ENCODE data around the gene KRTAP12-4.

KRTAP12-4 gene

DNA sequence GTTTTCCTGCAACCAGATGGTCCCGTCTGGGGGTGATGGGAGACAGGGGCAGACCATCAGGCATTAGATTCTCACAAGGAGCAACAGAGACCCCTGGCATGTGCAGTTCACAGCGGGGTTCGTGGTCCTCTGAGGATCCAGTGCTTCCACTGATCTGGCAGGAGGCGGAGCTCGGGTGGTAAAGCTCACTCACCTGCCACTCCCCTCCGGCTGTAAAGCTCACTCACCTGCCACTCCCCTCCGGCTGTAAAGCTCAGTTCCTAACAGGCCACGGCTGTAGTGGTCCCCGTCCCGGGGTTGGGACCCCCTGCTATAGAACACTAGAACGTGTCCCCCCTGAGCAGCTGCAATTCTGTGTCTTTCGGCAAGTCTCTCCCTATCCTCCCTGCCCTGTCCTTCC, 47.1 kb upstream of the KRTAP12-4 start:
- Histone ChIP-seq H3K4me2 (ENCODE audit: low read length) (no peak overlapping the region), H3K36me3 (ENCODE audit: control insufficient read depth, insufficient read depth, low read length) (no peaks in the 10 kb centered on the region), H3K27me3 (ENCODE audit: control insufficient read depth, insufficient read depth, low read length) (no peaks in the 10 kb centered on the region), H3K9me3 (ENCODE audit: control insufficient read depth, low read length) (no peaks in the 10 kb centered on the region), H2AFZ (no peak overlapping the region), H3K9ac (no peak overlapping the region), H3K27ac (no peak overlapping the region), H3K4me1 (no peaks in the 10 kb centered on the region), H3K4me3 (ENCODE audit: low read depth, low read length) (no peak overlapping the region), H3K79me2 (no peaks in the 10 kb centered on the region)
- TF ChIP-seq, protein P1, sequence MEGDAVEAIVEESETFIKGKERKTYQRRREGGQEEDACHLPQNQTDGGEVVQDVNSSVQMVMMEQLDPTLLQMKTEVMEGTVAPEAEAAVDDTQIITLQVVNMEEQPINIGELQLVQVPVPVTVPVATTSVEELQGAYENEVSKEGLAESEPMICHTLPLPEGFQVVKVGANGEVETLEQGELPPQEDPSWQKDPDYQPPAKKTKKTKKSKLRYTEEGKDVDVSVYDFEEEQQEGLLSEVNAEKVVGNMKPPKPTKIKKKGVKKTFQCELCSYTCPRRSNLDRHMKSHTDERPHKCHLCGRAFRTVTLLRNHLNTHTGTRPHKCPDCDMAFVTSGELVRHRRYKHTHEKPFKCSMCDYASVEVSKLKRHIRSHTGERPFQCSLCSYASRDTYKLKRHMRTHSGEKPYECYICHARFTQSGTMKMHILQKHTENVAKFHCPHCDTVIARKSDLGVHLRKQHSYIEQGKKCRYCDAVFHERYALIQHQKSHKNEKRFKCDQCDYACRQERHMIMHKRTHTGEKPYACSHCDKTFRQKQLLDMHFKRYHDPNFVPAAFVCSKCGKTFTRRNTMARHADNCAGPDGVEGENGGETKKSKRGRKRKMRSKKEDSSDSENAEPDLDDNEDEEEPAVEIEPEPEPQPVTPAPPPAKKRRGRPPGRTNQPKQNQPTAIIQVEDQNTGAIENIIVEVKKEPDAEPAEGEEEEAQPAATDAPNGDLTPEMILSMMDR (IDR thresholded peaks at IDR 0.05), result no peak

DNA sequence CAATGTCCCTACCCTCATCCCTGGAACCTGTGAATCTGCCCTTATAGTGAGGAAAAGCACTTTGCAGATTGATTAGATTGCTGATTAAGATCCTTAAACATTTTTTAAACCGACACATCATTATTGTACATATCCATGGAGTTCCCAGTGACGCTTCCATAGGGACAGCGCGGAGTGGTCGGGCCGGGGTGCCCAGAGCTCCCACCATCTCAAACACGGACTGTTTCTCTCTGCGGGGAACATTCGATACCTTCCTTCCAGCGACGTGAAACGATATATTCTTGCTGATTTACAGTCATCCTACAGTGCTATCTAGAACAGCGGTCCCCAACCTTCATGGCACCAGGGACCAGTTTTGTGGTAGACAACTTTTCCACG, 46.6 kb upstream of the KRTAP12-4 start:
- no peak overlapping the region for H3K4me3 ChIP-seq (ENCODE audit: low read depth, low read length)
- no peak overlapping the region for H3K27ac ChIP-seq
- H3K79me2 ChIP-seq, result no peaks in the 10 kb centered on the region
- no peak overlapping the region for H3K4me2 ChIP-seq (ENCODE audit: low read length)
- H3K9ac ChIP-seq, result no peak overlapping the region
- no peaks in the 10 kb centered on the region for H3K36me3 ChIP-seq (ENCODE audit: control insufficient read depth, insufficient read depth, low read length)
- H3K9me3 ChIP-seq (ENCODE audit: control insufficient read depth, low read length), result no peaks in the 10 kb centered on the region
- H3K4me1 ChIP-seq, result no peaks in the 10 kb centered on the region
- H3K27me3 ChIP-seq (ENCODE audit: control insufficient read depth, insufficient read depth, low read length), result no peaks in the 10 kb centered on the region
- no peak overlapping the region for H2AFZ ChIP-seq
- TF ChIP-seq, protein P1 (IDR thresholded peaks at IDR 0.05), result no peak

- Histone ChIP-seq H3K9me3 (ENCODE audit: control insufficient read depth, low read length) (no peaks in the 10 kb centered on the region), H3K9ac (no peak overlapping the region), H3K27ac (no peak overlapping the region), H3K36me3 (ENCODE audit: control insufficient read depth, insufficient read depth, low read length) (no peaks in the 10 kb centered on the region), H3K4me1 (no peaks in the 10 kb centered on the region), H3K4me2 (ENCODE audit: low read length) (no peak overlapping the region), H2AFZ (no peak overlapping the region), H3K79me2 (no peaks in the 10 kb centered on the region), H3K27me3 (ENCODE audit: control insufficient read depth, insufficient read depth, low read length) (no peaks in the 10 kb centered on the region), H3K4me3 (ENCODE audit: low read depth, low read length) (no peak overlapping the region)
- TF ChIP-seq, protein P1 (IDR thresholded peaks at IDR 0.05), result no peak
Observed at GRCh38 chr21:44700101-44701022, 45.9 kb upstream of the KRTAP12-4 start.

DNA sequence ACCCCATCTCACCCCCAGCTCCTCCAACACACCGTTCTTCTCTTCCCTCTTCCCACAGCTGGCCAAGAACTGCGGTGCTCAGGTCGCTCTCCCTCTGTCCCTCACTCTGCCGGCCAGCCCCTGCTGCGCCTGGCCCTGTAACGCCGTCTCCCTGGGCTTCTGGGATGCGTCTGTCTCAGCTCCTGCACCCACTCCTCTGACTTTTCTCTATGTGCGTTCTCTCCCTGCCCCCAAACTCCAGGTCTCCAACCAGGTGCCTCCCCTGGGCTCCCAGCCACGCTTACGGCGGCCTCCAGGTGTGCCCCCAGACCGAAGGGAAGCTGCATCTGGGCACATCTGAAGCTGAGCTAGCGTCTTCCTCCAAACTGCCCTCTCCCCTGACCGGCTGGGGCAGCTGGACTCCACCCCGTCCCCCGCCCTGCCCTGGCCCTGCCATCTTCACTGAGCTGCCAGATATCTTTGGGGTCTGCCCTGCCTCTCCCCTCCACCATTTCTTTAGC, 45.1 kb upstream of the KRTAP12-4 start:
- TF ChIP-seq, protein P1 (IDR thresholded peaks at IDR 0.05), result no peak
- H3K9ac ChIP-seq, result no peak overlapping the region
- H3K36me3 ChIP-seq (ENCODE audit: control insufficient read depth, insufficient read depth, low read length), result no peaks in the 10 kb centered on the region
- no peak overlapping the region for H3K4me2 ChIP-seq (ENCODE audit: low read length)
- no peaks in the 10 kb centered on the region for H3K27me3 ChIP-seq (ENCODE audit: control insufficient read depth, insufficient read depth, low read length)
- no peaks in the 10 kb centered on the region for H3K4me1 ChIP-seq
- no peaks in the 10 kb centered on the region for H3K79me2 ChIP-seq
- H2AFZ ChIP-seq, result no peak overlapping the region
- no peak overlapping the region for H3K27ac ChIP-seq
- H3K9me3 ChIP-seq (ENCODE audit: control insufficient read depth, low read length), result no peaks in the 10 kb centered on the region
- H3K4me3 ChIP-seq (ENCODE audit: low read depth, low read length), result no peak overlapping the region

Data from parathyroid adenoma (tissue), 2 donors.